Adrenal gland (tissue), 12 donors: ENCODE measurements around the gene ZC2HC1B. TPM values are rescaled to one million over a fixed set of nuclear protein-coding genes. Genes with fewer than 3 reads are reported as not detected.
"Not testable (repeated sequence)": the region's sequence is repeated elsewhere in the genome, so short reads cannot be mapped to it uniquely, and the experiment has no call there.

Experiments
- DNase-seq, 7 donors: peaks; one replicate each; pipeline ENCODE4 v3.0.0-alpha.2; 2019 to 2020
- H3K27ac ChIP-seq, 5 donors: fragments of 200-600 bp; sonication (generic) in 4 of 5; 1 replicate in 3 of 5; 2 replicates in 2 of 5; pipeline versions ENCODE4 v1.5.1 to v1.8.0; 2016 to 2020; ENCODE audit warnings: mild to moderate bottlenecking in 1 of 5
- H3K27me3 ChIP-seq: fragments of 200-600 bp; 2 replicates; pipeline ENCODE4 v1.8.0; 2021
- H3K36me3 ChIP-seq, 2 donors: fragments of 200-600 bp; replicated peaks in 1 of 2; 1 replicate in 1 of 2; 2 replicates in 1 of 2; pipeline versions ENCODE4 v1.5.1 to v1.8.0; 2018 to 2022
- H3K4me1 ChIP-seq, 2 donors: fragments of 200-600 bp; replicated peaks in 1 of 2; 1 replicate in 1 of 2; 2 replicates in 1 of 2; pipeline versions ENCODE4 v1.5.1 to v1.8.0; 2018 to 2021
- H3K4me3 ChIP-seq, 4 donors: fragments of 200-600 bp; sonication (generic) in 3 of 4; one replicate each; pipeline ENCODE4 v1.5.1; 2016 to 2018
- H3K9me3 ChIP-seq, 3 donors: fragments of 200-600 bp; sonication (generic) in 1 of 3; replicated peaks in 1 of 3; 1 replicate in 2 of 3; 2 replicates in 1 of 3; pipeline versions ENCODE4 v1.5.1 to v1.8.0; 2016 to 2021
- POLR2A ChIP-seq, 2 donors: fragments of 450-650 bp; IDR thresholded peaks; one replicate each; pipeline ENCODE4 v1.6.1; 2017; ENCODE audit warnings: antibody characterized with exemption in 2 of 2, mild to moderate bottlenecking in 2 of 2, moderate library complexity in 1 of 2
- WGBS, 4 donors: extraction: QIAGEN DNeasy Blood & Tissue Kit in 2 of 4; methylation state at CpG; one replicate each; pipeline versions ENCODE4 v1.1.5 to v1.1.7; 2013 to 2017; 5-methylcytosine and 5-hydroxymethylcytosine counted together
- intact Hi-C, 2 donors: fragments of 100-400 bp; cut with DNase I; formaldehyde crosslinking; loops; one replicate each; pipeline versions ENCODE4 v1.14.1 to v1.15.0; 2022 to 2023
- polyA plus RNA-seq, 3 donors: library from polyadenylated mRNA; stranded (reverse); fragments of 200-250 nt in 2 of 3; fragments of 350-450 nt in 1 of 3; fragmentation: Illumina TruSeq in 1 of 3; extraction: RNeasy Lipid Tissue Mini Kit (QIAGEN cat#74804) in 1 of 3; gene quantifications; one replicate each; pipeline ENCODE4 v1.2.3, GENCODE V29; 2013 to 2014
- total RNA-seq, 9 donors: library from RNA; depleted of rRNA in 4 of 9; stranded (reverse); fragments of >200 nt in 4 of 9; fragments of 120-200 nt in 1 of 9; fragmentation: NEBNext Ultra II Directional in 1 of 9; extraction: Animal tissue kit (Norgen Biotek cat#: 25700) in 1 of 9; gene quantifications; one replicate each; pipeline versions ENCODE4 v1.1.0 to v1.2.4, GENCODE V29; 2013 to 2023
- TF ChIP-seq, protein P1 (sequence below), 6 experiments: fragments of 450-650 bp in 4 of 6; fragments of 200-600 bp in 2 of 6; sonication (generic) in 1 of 6; IDR thresholded peaks; 1 replicate in 5 of 6; 2 replicates in 1 of 6; pipeline versions ENCODE4 v1.5.1 to v1.8.0; 2016 to 2021; ENCODE audit warnings: antibody characterized with exemption in 6 of 6, mild to moderate bottlenecking in 2 of 6, moderate library complexity in 1 of 6
- donor health status: healthy with polysubstance abuse.
- donor health status: Bipolar disorder and iron deficiency.
- donor health status: DM: yes; HTN: yes; CAD: no.
- donor health status: DM: no; HTN: no; CAD: no.
- donor health status: DM: no; HTN: no; CAD: no.
- donor health status: DM: yes; HTN: yes; CAD: no.

Gene ZC2HC1B
- total and polyA plus RNA-seq, 12 donors: 0.32 to 1.0 TPM; not detected in 10

DNA sequence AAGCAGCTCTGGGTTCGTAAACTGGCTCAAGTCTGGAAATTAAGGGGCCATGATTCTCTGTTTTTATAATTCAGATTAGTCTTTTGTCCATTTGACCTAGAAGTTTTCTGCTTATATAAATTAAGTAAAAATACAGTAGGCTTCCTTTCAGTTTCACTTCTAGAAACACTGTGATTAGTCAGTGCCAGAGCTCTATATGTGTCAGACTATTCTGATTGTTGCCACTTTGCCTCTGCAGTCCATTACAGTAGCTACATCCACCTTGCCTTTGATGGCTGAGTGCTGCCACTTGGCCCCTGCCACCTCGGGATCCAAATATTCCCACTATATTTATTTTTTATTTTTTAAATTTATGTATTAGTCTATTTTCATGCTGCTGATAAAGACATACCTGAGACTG, 7.9 kb downstream of the ZC2HC1B start:
- no peaks in the 10 kb centered on the region for H3K9me3 ChIP-seq
- no peaks in the 10 kb centered on the region for H3K4me1 ChIP-seq
- TF ChIP-seq, protein P1, sequence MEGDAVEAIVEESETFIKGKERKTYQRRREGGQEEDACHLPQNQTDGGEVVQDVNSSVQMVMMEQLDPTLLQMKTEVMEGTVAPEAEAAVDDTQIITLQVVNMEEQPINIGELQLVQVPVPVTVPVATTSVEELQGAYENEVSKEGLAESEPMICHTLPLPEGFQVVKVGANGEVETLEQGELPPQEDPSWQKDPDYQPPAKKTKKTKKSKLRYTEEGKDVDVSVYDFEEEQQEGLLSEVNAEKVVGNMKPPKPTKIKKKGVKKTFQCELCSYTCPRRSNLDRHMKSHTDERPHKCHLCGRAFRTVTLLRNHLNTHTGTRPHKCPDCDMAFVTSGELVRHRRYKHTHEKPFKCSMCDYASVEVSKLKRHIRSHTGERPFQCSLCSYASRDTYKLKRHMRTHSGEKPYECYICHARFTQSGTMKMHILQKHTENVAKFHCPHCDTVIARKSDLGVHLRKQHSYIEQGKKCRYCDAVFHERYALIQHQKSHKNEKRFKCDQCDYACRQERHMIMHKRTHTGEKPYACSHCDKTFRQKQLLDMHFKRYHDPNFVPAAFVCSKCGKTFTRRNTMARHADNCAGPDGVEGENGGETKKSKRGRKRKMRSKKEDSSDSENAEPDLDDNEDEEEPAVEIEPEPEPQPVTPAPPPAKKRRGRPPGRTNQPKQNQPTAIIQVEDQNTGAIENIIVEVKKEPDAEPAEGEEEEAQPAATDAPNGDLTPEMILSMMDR (IDR thresholded peaks at IDR 0.05): no peak
- no peak for TF ChIP-seq POLR2A (IDR thresholded peaks at IDR 0.05)
- no peak overlapping the region for H3K4me3 ChIP-seq
- WGBS, 4 donors: 84 to 91% (median 89%) methylated on average over 2 of the region's 2 CpGs
- no peak overlapping the region for H3K27ac ChIP-seq
- DNase-seq: no peak
- H3K27me3 ChIP-seq: no peaks in the 10 kb centered on the region
- no peaks in the 10 kb centered on the region for H3K36me3 ChIP-seq
- intact Hi-C loops: no loop called here

DNA sequence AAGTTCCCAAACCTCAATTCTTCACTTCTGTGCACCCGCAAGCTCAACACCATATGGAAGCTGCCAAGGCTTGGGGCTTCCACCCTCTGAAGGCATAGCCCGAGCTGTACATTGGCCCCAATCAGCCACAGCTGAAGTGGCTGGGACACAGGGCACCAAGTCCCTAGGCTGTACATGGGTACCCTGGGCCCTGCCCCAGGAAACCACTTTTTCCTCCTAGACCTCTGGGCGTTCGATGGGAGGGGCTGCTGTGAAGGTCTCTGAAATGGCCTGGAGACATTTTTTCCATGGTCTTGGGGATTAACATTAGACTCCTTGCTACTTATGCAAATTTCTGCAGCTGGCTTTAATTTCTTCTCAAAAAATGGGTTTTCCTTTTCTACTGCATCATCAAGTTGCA, 9.3 kb downstream of the ZC2HC1B start:
- H3K27ac ChIP-seq, H3K27me3 ChIP-seq, DNase-seq, H3K4me1 ChIP-seq, H3K9me3 ChIP-seq, intact Hi-C loops, H3K36me3 ChIP-seq, H3K4me3 ChIP-seq: not testable (repeated sequence)
- 91 to 96% (median 94%) methylated on average over 3 to 4 of the region's 4 CpGs for WGBS, 4 donors

DNA sequence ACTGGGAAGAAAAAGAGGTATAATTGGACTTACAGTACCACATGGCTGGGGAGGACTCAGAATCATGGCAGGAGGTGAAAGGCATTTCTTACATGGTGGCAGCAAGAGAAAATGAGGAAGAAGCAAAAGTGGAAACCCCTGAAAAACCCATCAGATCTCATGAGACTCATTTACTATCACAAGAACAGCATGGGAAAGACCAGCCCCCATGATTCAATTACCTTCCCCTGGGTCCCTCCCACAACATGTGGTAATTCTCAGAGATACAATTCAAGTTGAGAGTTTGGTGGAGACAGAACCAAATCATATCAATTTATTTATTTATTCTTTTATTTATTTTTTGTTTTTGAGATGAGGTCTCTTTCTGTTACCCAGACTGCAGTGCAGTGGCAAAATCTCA, 10.2 kb downstream of the ZC2HC1B start:
- intact Hi-C loops, H3K4me3 ChIP-seq, H3K4me1 ChIP-seq, H3K36me3 ChIP-seq, H3K9me3 ChIP-seq, DNase-seq, H3K27me3 ChIP-seq, H3K27ac ChIP-seq: not testable (repeated sequence)

DNA sequence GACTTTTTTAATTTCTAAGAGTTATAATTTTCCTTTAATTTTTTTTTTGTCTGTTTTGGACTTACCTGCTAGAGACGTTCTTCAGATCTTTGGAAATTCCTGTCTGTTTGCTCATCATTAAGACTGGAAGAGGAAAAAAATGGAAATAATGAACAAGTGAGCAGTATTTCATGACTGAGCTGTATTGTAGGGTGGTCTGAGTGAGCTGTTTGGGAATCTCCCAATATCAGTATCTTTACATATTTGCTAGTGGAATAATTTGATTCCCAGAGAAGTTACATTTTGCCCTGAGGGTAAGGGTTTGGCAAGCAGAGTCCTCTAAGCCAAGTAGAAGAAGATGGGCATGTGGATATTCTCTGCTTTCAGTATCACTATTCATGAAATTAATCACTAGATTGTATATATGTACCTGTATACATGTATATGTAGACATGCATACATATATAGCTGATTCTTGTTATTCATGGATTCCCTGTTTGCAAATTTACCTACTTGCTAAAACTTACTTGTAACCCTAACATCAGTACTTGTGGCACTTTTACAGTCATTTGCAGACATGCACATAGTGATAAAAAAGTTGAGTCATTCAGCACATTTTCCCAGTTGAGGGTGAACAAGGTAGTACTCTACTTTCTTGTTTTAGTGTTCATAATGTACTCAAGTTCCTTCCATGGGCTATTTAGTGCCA, 13.5 kb downstream of the ZC2HC1B start:
- Histone ChIP-seq H3K9me3 (no peaks in the 10 kb centered on the region), H3K36me3 (no peaks in the 10 kb centered on the region), H3K27me3 (no peaks in the 10 kb centered on the region), H3K4me3 (no peak overlapping the region), H3K4me1 (no peaks in the 10 kb centered on the region), H3K27ac (no peak overlapping the region)
- TF ChIP-seq, protein P1 (IDR thresholded peaks at IDR 0.05): no peak
- TF ChIP-seq POLR2A (IDR thresholded peaks at IDR 0.05): no peak
- 94 to 95% (median 94%) methylated on average over 1 of the region's 1 CpG; no CpG with 5 or more reads in 1 of the 4 donors for WGBS, 4 donors
- intact Hi-C loops: no loop called here
- no peak for DNase-seq

DNA sequence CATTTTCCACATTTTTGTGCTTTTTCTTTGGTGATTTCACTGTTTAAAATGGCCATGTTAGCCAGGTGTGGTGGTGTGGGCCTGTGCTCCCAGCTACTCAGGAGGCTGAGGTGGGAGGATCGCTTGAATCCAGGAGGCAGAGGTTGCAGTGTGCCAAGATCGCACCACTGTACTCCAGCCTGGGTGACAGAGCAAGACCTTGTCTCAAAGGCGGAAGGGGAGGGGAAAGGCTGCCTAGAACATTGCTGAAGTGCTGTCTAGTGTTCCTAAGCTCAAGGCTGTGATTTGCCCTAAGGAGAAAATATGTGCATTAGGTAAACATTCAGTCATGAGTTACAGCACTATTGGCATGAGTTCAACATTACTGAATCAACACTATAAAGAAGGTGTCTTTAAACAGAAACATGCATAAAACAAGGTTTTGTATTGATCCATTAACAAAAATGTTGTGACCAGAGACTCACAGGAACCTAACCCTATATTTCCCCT, 14.0 kb downstream of the ZC2HC1B start:
- Histone ChIP-seq H3K4me1 (no peaks in the 10 kb centered on the region), H3K27me3 (no peaks in the 10 kb centered on the region), H3K36me3 (no peaks in the 10 kb centered on the region), H3K27ac (no peak overlapping the region), H3K4me3 (no peak overlapping the region), H3K9me3 (no peaks in the 10 kb centered on the region)
- intact Hi-C loops: no loop called here
- WGBS, 4 donors: 60 to 94% (median 91%) methylated on average over 1 to 3 of the region's 3 CpGs; no CpG with 5 or more reads in 1 of the 4 donors
- no peak for TF ChIP-seq POLR2A (IDR thresholded peaks at IDR 0.05)
- TF ChIP-seq, protein P1 (IDR thresholded peaks at IDR 0.05): no peak
- DNase-seq: no peak
